SK-N-SH treated with all-trans-retinoic acid at 6 μM for 48 hours (cell line): ENCODE measurements around the gene MRPL58.

ENCODE experiments used
- ATAC-seq: fragments of 200-7000 bp; cut with Tn5 transposase; 3 replicates; pipeline ENCODE4 v1.9.1; 2020; ENCODE audit warnings: mild to moderate bottlenecking, moderate library complexity
- ARNTL ChIP-seq: fragments of 450-650 bp; formaldehyde crosslinking; IDR thresholded peaks from 2 replicates; pipeline ENCODE4 v1.5.0; 2020; ENCODE audit warnings: low read depth, mild to moderate bottlenecking, moderate library complexity, borderline replicate concordance
- BACH2 ChIP-seq: fragments of 250-450 bp; sonication (Bioruptor Pico); IDR thresholded peaks from 2 replicates; pipeline ENCODE4 v1.9.0; 2021; ENCODE audit warnings: mild to moderate bottlenecking, borderline replicate concordance
- CSDC2 ChIP-seq: fragments of 250-450 bp; sonication (Bioruptor Pico); IDR thresholded peaks from 2 replicates; pipeline ENCODE4 v1.5.0; 2020; ENCODE audit warnings: mild to moderate bottlenecking, moderate library complexity
- GLIS3 ChIP-seq: fragments of 250-450 bp; sonication (Bioruptor Pico); IDR thresholded peaks from 2 replicates; pipeline ENCODE4 v1.5.0; 2020; ENCODE audit warnings: mild to moderate bottlenecking, moderate library complexity
- ISL1 ChIP-seq: fragments of 250-450 bp; sonication (Bioruptor Pico); IDR thresholded peaks from 2 replicates; pipeline ENCODE4 v2.1.2; 2022; ENCODE audit warnings: mild to moderate bottlenecking, moderate library complexity
- OSR1 ChIP-seq: fragments of 250-450 bp; sonication (Bioruptor Pico); IDR thresholded peaks from 2 replicates; pipeline ENCODE4 v1.8.0; 2022; ENCODE audit warnings: moderate library complexity, mild to moderate bottlenecking, inconsistent platforms
- PPARA ChIP-seq: fragments of 250-450 bp; sonication (Bioruptor Pico); IDR thresholded peaks from 2 replicates; pipeline ENCODE4 v1.5.0; 2020; ENCODE audit warnings: mild to moderate bottlenecking, borderline replicate concordance
- RARB ChIP-seq: fragments of 250-450 bp; sonication (Bioruptor Pico); IDR thresholded peaks from 2 replicates; pipeline ENCODE4 v1.8.0; 2021; ENCODE audit warnings: mild to moderate bottlenecking, moderate library complexity
- SNAI2 ChIP-seq: fragments of 250-450 bp; sonication (Bioruptor Pico); IDR thresholded peaks from 2 replicates; pipeline ENCODE4 v1.5.0; 2020; ENCODE audit warnings: mild to moderate bottlenecking, moderate library complexity
- TCF4 ChIP-seq: fragments of 250-450 bp; sonication (Bioruptor Pico); IDR thresholded peaks from 2 replicates; pipeline ENCODE4 v1.8.0; 2021; ENCODE audit warnings: mild to moderate bottlenecking, moderate library complexity, borderline replicate concordance
- TOX ChIP-seq: fragments of 250-450 bp; sonication (Bioruptor Pico); IDR thresholded peaks from 2 replicates; pipeline ENCODE4 v1.8.0; 2021; ENCODE audit warnings: mild to moderate bottlenecking, moderate library complexity, borderline replicate concordance
- ZC3H10 ChIP-seq: fragments of 250-450 bp; sonication (Bioruptor Pico); IDR thresholded peaks from 2 replicates; pipeline ENCODE4 v1.5.1; 2021; ENCODE audit warnings: mild to moderate bottlenecking, moderate library complexity
- ZFP3 ChIP-seq: fragments of 250-450 bp; sonication (Bioruptor Pico); IDR thresholded peaks from 2 replicates; pipeline ENCODE4 v1.5.0; 2020; ENCODE audit warnings: mild to moderate bottlenecking, moderate library complexity
- ZFP30 ChIP-seq: fragments of 450-650 bp; formaldehyde crosslinking; IDR thresholded peaks from 2 replicates; pipeline ENCODE4 v1.5.0; 2022; ENCODE audit warnings: mild to moderate bottlenecking, moderate library complexity
- ZNF70 ChIP-seq: fragments of 450-650 bp; formaldehyde crosslinking; IDR thresholded peaks from 2 replicates; pipeline ENCODE4 v1.5.0; 2020; ENCODE audit warnings: mild to moderate bottlenecking, moderate library complexity
- ZNF8 ChIP-seq: fragments of 450-650 bp; formaldehyde crosslinking; IDR thresholded peaks from 2 replicates; pipeline ENCODE4 v1.5.0; 2020; ENCODE audit warnings: mild to moderate bottlenecking, moderate library complexity
- TF ChIP-seq, protein P1 (sequence below): fragments of 250-450 bp; sonication (Bioruptor Pico); IDR thresholded peaks from 2 replicates; pipeline ENCODE4 v1.5.1; 2021; ENCODE audit warnings: mild to moderate bottlenecking, moderate library complexity
- TF ChIP-seq, protein P2 (sequence below): fragments of 250-450 bp; sonication (Bioruptor Pico); IDR thresholded peaks from 2 replicates; pipeline ENCODE4 v1.5.1; 2020; ENCODE audit warnings: low read depth, mild to moderate bottlenecking, moderate library complexity
- TF ChIP-seq, protein P3 (sequence below): fragments of 250-450 bp; sonication (Bioruptor Pico); IDR thresholded peaks from 2 replicates; pipeline ENCODE4 v1.5.0; 2020; ENCODE audit warnings: mild to moderate bottlenecking, moderate library complexity
- TF ChIP-seq, protein P4 (sequence below): fragments of 250-450 bp; sonication (Bioruptor Pico); IDR thresholded peaks from 2 replicates; pipeline ENCODE4 v1.8.0; 2020; ENCODE audit warnings: mild to moderate bottlenecking, moderate library complexity, borderline replicate concordance
- TF ChIP-seq, protein P5 (sequence below): fragments of 250-450 bp; sonication (Bioruptor Pico); IDR thresholded peaks from 2 replicates; pipeline ENCODE4 v1.8.0; 2021; ENCODE audit warnings: low read depth, mild to moderate bottlenecking, moderate library complexity, borderline replicate concordance

The MRPL58 gene

DNA sequence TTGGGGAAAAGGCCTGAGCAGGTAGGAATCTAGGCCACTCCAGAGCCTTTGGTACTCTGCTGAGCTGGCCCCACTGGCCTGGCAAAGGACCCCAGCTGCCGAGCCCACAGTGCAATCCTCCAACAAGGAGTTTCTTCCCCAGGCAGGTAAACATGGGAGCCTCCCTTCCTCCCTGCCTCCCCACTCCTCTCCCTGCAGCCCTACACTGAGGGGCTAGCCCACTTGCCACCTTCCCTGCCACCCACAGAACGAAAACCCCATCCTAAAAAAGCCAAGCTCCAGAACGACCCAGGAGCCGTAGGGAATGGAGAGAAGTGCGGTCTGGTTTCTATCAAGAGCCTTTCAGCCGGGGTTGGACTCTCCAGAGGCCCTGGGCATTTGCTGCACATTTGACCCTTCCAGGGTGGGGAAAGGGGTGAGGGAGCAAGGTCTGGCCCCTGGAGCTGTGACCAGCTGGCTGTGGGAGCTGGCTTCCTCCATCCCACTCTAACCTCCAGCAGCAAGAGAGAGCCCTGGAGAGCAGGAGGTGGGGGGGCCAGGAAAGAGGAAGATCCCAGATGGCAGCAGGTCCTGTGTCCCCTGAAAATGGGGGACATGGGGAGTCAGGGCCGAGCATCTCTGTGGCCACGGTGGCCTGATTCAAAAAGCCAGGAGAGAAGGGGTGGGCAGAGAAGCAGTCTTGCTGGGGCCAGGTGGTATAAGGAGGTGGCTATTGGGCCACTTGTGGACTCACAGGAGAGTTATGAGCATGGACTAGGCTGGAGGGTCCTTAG lies 41.2 kb upstream of the MRPL58 start:
- TF ChIP-seq PPARA (CRISPR knock-in tag) (no peak), RARB (CRISPR knock-in tag) (no peak), SNAI2 (CRISPR knock-in tag) (no peak), GLIS3 (CRISPR knock-in tag) (no peak), ZC3H10 (no peak), TOX (no peak), OSR1 (CRISPR knock-in tag) (no peak), ZNF70 (CRISPR knock-in tag) (no peak), ARNTL (CRISPR knock-in tag) (no peak), TCF4 (CRISPR knock-in tag) (no peak), ZNF8 (CRISPR knock-in tag) (no peak), ZFP3 (CRISPR knock-in tag) (no peak), ISL1 (CRISPR knock-in tag) (no peak), CSDC2 (CRISPR knock-in tag) (no peak)
- TF ChIP-seq, protein P1, sequence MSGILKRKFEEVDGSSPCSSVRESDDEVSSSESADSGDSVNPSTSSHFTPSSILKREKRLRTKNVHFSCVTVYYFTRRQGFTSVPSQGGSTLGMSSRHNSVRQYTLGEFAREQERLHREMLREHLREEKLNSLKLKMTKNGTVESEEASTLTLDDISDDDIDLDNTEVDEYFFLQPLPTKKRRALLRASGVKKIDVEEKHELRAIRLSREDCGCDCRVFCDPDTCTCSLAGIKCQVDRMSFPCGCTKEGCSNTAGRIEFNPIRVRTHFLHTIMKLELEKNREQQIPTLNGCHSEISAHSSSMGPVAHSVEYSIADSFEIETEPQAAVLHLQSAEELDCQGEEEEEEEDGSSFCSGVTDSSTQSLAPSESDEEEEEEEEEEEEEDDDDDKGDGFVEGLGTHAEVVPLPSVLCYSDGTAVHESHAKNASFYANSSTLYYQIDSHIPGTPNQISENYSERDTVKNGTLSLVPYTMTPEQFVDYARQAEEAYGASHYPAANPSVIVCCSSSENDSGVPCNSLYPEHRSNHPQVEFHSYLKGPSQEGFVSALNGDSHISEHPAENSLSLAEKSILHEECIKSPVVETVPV, result no peak
- TF ChIP-seq, protein P2, sequence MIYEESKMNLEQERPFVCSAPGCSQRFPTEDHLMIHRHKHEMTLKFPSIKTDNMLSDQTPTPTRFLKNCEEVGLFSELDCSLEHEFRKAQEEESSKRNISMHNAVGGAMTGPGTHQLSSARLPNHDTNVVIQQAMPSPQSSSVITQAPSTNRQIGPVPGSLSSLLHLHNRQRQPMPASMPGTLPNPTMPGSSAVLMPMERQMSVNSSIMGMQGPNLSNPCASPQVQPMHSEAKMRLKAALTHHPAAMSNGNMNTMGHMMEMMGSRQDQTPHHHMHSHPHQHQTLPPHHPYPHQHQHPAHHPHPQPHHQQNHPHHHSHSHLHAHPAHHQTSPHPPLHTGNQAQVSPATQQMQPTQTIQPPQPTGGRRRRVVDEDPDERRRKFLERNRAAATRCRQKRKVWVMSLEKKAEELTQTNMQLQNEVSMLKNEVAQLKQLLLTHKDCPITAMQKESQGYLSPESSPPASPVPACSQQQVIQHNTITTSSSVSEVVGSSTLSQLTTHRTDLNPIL, result no peak
- TF ChIP-seq, protein P3, sequence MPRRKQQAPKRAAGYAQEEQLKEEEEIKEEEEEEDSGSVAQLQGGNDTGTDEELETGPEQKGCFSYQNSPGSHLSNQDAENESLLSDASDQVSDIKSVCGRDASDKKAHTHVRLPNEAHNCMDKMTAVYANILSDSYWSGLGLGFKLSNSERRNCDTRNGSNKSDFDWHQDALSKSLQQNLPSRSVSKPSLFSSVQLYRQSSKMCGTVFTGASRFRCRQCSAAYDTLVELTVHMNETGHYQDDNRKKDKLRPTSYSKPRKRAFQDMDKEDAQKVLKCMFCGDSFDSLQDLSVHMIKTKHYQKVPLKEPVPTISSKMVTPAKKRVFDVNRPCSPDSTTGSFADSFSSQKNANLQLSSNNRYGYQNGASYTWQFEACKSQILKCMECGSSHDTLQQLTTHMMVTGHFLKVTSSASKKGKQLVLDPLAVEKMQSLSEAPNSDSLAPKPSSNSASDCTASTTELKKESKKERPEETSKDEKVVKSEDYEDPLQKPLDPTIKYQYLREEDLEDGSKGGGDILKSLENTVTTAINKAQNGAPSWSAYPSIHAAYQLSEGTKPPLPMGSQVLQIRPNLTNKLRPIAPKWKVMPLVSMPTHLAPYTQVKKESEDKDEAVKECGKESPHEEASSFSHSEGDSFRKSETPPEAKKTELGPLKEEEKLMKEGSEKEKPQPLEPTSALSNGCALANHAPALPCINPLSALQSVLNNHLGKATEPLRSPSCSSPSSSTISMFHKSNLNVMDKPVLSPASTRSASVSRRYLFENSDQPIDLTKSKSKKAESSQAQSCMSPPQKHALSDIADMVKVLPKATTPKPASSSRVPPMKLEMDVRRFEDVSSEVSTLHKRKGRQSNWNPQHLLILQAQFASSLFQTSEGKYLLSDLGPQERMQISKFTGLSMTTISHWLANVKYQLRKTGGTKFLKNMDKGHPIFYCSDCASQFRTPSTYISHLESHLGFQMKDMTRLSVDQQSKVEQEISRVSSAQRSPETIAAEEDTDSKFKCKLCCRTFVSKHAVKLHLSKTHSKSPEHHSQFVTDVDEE, result no peak
- ATAC-seq, result peak; percentile 7; the same call in 2 of the 3 replicates

DNA sequence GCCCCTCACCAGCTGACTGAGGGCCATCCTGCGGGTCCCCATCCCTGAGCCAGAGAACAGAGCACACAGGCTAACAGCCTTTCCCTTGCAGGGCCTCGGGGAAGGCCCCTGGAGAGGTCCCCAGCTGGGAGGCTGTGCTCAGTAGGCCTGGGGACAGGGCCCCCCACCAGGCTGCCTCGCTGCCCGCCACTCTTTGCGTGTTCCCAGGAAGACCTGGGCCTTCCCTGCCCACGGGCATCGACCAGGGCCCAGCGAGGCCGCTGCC lies 40.7 kb upstream of the MRPL58 start:
- ATAC-seq, result peak; percentile 34; the same call in 2 of the 3 replicates
- TF ChIP-seq, protein P4, sequence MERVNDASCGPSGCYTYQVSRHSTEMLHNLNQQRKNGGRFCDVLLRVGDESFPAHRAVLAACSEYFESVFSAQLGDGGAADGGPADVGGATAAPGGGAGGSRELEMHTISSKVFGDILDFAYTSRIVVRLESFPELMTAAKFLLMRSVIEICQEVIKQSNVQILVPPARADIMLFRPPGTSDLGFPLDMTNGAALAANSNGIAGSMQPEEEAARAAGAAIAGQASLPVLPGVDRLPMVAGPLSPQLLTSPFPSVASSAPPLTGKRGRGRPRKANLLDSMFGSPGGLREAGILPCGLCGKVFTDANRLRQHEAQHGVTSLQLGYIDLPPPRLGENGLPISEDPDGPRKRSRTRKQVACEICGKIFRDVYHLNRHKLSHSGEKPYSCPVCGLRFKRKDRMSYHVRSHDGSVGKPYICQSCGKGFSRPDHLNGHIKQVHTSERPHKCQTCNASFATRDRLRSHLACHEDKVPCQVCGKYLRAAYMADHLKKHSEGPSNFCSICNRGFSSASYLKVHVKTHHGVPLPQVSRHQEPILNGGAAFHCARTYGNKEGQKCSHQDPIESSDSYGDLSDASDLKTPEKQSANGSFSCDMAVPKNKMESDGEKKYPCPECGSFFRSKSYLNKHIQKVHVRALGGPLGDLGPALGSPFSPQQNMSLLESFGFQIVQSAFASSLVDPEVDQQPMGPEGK (CRISPR knock-in tag), result no peak
- TF ChIP-seq TCF4 (CRISPR knock-in tag) (no peak), ARNTL (CRISPR knock-in tag) (no peak), GLIS3 (CRISPR knock-in tag) (no peak), PPARA (CRISPR knock-in tag) (no peak), BACH2 (no peak), CSDC2 (CRISPR knock-in tag) (no peak), ZNF70 (CRISPR knock-in tag) (no peak), ZFP3 (CRISPR knock-in tag) (no peak), SNAI2 (CRISPR knock-in tag) (no peak), OSR1 (CRISPR knock-in tag) (no peak), ZC3H10 (no peak), ZFP30 (CRISPR knock-in tag) (no peak), TOX (no peak)
- TF ChIP-seq, protein P5, sequence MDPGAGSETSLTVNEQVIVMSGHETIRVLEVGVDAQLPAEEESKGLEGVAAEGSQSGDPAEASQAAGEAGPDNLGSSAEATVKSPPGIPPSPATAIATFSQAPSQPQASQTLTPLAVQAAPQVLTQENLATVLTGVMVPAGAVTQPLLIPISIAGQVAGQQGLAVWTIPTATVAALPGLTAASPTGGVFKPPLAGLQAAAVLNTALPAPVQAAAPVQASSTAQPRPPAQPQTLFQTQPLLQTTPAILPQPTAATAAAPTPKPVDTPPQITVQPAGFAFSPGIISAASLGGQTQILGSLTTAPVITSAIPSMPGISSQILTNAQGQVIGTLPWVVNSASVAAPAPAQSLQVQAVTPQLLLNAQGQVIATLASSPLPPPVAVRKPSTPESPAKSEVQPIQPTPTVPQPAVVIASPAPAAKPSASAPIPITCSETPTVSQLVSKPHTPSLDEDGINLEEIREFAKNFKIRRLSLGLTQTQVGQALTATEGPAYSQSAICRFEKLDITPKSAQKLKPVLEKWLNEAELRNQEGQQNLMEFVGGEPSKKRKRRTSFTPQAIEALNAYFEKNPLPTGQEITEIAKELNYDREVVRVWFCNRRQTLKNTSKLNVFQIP, result no peak
